RWPE2 (cell line): ENCODE data around the gene SHANK2.

ENCODE experiments used
- ATAC-seq: fragments of 200-7000 bp; cut with Tn5 transposase; 3 replicates; pipeline ENCODE4 v1.9.1; 2021; ENCODE audit warnings: low read depth
- DNase-seq: peaks from one replicate; pipeline ENCODE4 v3.0.0-alpha.2; 2020; ENCODE audit warnings: low spot score
- H3K27ac ChIP-seq: fragments of 450-650 bp; 2 replicates; pipeline ENCODE4 v1.5.1; 2017; ENCODE audit warnings: mild to moderate bottlenecking; ENCODE audit not compliant: poor library complexity, severe bottlenecking
- H3K27me3 ChIP-seq: fragments of 250-450 bp; sonication (Bioruptor Pico); 2 replicates; pipeline ENCODE4 v1.5.1; 2021; ENCODE audit warnings: mild to moderate bottlenecking, moderate library complexity; ENCODE audit not compliant: insufficient read depth, poor library complexity, severe bottlenecking
- H3K36me3 ChIP-seq: fragments of 250-450 bp; sonication (Bioruptor Pico); 2 replicates; pipeline ENCODE4 v1.5.1; 2020; ENCODE audit warnings: low read depth, mild to moderate bottlenecking, moderate library complexity
- H3K4me1 ChIP-seq: fragments of 250-450 bp; sonication (Bioruptor Pico); 2 replicates; pipeline ENCODE4 v1.5.1; 2021; ENCODE audit warnings: mild to moderate bottlenecking, moderate library complexity; ENCODE audit not compliant: insufficient read depth, poor library complexity, severe bottlenecking
- H3K4me3 ChIP-seq: fragments of 250-450 bp; sonication (Bioruptor Pico); 2 replicates; pipeline ENCODE4 v1.5.1; 2021; ENCODE audit warnings: mild to moderate bottlenecking, moderate library complexity; ENCODE audit not compliant: severe bottlenecking
- H3K9me3 ChIP-seq: fragments of 250-450 bp; sonication (Bioruptor Pico); 2 replicates; pipeline ENCODE4 v1.5.1; 2021; ENCODE audit warnings: mild to moderate bottlenecking, moderate library complexity; ENCODE audit not compliant: severe bottlenecking
- TF ChIP-seq, protein P1 (sequence below): fragments of 450-650 bp; IDR thresholded peaks from one replicate; pipeline ENCODE4 v1.5.1; 2017; ENCODE audit warnings: mild to moderate bottlenecking, moderate library complexity; ENCODE audit not compliant: poor library complexity, severe bottlenecking

The SHANK2 gene

DNA sequence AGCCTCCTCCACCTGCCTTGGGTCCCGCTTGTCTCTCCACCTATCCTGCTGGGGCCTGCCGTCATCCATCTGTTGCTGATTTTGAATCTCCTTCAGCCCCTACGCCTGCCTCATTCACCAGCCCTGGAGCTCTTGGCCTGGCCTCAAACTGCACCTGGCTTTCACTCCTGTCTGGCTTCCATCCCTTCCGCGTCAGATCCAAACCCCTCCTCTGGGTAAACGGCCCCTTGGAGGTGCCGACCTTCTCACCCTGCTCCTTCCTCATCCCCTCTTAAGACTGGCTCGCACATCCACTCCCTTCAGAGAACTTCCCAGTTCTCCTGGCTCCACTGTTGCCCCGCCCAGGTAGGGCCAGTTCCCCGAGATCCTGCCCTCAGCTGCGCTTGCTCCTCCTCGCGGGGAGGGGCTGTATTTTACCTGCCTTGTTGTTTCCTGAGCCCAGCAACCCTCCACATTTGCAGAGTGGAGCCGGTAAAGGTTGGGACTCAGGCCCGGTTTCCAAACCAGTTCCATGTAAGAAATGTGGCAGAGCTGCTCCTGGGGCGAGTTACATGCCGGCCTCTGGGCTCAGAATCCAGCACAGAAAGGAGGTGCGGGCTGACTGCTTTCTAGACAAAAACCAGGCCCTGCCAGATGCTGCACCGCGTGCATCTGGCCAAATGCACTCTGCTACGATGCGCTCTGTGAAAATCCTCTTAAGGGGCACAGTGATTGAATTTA is 13.9 kb upstream of the SHANK2 start:
- TF ChIP-seq, protein P1, sequence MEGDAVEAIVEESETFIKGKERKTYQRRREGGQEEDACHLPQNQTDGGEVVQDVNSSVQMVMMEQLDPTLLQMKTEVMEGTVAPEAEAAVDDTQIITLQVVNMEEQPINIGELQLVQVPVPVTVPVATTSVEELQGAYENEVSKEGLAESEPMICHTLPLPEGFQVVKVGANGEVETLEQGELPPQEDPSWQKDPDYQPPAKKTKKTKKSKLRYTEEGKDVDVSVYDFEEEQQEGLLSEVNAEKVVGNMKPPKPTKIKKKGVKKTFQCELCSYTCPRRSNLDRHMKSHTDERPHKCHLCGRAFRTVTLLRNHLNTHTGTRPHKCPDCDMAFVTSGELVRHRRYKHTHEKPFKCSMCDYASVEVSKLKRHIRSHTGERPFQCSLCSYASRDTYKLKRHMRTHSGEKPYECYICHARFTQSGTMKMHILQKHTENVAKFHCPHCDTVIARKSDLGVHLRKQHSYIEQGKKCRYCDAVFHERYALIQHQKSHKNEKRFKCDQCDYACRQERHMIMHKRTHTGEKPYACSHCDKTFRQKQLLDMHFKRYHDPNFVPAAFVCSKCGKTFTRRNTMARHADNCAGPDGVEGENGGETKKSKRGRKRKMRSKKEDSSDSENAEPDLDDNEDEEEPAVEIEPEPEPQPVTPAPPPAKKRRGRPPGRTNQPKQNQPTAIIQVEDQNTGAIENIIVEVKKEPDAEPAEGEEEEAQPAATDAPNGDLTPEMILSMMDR, result no peak
- Histone ChIP-seq H3K36me3 (no peaks in the 10 kb centered on the region), H3K9me3 (no peaks in the 10 kb centered on the region), H3K4me1 (peaks cover 6% of the 10 kb centered on the region), H3K27me3 (no peaks in the 10 kb centered on the region), H3K27ac (no peak overlapping the region), H3K4me3 (no peak overlapping the region)
- no peak for ATAC-seq
- no peak for DNase-seq

DNA sequence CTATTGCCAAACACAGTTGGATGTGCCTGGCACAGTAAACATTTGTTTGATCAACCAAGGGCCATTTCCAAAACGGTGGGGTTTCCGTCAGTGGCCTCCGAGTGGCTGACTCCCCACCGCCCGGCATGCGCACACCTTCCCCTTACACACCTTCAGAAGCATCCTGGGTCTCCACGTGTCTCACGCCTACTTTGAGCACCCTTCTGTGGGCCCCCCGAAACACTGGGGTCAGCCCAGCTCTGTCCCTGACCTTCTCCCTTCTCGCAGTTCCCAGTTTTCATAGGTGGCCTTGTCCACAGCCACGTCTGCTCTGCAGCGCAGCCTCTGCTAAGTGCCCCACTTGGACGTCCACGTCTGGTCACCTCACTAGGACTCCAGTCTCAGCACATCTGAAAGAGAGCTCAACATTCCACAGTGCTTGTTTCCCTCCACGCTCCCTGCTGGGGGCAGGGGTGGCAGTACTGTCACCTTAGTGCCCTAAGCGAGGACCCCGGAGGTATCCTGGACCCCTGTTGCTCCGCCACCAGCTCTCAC is 13.2 kb upstream of the SHANK2 start:
- TF ChIP-seq, protein P1, result no peak
- ATAC-seq, result no peak

DNA sequence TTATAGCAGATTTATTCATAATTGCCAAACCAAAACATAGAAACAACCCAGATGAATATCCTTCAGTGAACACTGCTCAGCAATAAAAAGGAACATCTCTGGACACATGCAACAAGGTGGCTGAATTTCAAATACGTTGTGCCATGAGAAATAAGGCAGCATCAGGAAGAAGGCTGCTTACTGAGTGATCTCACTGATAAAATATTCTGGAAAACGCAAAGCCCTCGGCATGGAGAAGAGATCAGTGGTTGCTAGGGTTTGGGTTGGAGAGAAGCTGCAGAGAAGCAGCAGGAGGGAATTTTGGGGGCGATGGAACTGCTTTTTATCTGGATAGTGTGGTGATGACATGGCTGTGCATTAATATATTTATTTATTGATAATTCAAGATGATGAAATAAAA is 11.0 kb upstream of the SHANK2 start:
- TF ChIP-seq, protein P1, result no peak
- Histone ChIP-seq H3K4me1 (no peaks in the 10 kb centered on the region), H3K36me3 (no peaks in the 10 kb centered on the region), H3K27ac (no peak overlapping the region), H3K9me3 (peaks cover 1% of the 10 kb centered on the region), H3K27me3 (no peaks in the 10 kb centered on the region), H3K4me3 (no peak overlapping the region)
- DNase-seq, result no peak
- ATAC-seq, result no peak

More for the DNA sequence above, 13.2 kb upstream of the SHANK2 start:
- H3K36me3 ChIP-seq, result no peaks in the 10 kb centered on the region
- H3K27ac ChIP-seq, result no peak overlapping the region
- no peaks in the 10 kb centered on the region for H3K9me3 ChIP-seq
- H3K27me3 ChIP-seq, result no peaks in the 10 kb centered on the region
- no peak for DNase-seq
- no peak overlapping the region for H3K4me3 ChIP-seq
- peaks cover 6% of the 10 kb centered on the region for H3K4me1 ChIP-seq

DNA sequence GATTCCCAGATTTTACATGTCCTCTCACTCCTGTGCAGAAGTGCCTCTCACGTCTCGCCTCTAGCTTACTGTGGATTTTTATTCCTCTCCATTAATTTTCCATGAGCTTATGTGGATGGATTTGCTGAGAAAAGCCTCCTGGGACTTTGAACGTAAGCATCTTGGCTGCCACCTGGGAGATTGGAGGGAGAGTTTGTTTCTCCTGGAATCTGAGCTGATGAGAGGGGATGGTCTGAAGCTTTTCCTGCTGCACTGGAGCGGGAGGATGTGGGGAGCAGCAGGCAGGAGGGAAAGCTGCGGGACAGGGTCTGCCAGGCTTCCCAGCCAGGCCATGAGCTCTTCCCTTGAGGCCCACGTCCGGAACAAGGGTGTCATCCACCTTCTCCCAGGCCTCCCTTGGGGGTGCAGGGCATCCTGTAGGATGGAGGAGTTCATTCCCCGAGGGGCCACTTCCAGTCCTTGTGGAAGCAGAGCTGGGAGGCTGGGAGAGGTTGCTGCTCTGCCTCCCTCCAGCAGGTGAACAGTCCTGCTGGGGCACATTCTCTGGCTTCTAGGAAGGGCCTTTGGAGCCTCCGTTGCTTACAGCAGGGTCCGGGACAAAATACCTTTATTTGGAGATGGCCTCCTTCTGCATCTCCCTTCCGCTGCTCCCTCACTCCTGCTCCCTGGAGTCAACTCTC is 3.6 kb upstream of the SHANK2 start:
- no peak for DNase-seq
- no peaks in the 10 kb centered on the region for H3K27me3 ChIP-seq
- no peaks in the 10 kb centered on the region for H3K36me3 ChIP-seq
- peaks cover 2% of the 10 kb centered on the region for H3K9me3 ChIP-seq
- TF ChIP-seq, protein P1, result no peak
- H3K4me3 ChIP-seq, result no peak overlapping the region
- H3K27ac ChIP-seq, result no peak overlapping the region
- no peak for ATAC-seq
- H3K4me1 ChIP-seq, result peaks cover 10% of the 10 kb centered on the region

DNA sequence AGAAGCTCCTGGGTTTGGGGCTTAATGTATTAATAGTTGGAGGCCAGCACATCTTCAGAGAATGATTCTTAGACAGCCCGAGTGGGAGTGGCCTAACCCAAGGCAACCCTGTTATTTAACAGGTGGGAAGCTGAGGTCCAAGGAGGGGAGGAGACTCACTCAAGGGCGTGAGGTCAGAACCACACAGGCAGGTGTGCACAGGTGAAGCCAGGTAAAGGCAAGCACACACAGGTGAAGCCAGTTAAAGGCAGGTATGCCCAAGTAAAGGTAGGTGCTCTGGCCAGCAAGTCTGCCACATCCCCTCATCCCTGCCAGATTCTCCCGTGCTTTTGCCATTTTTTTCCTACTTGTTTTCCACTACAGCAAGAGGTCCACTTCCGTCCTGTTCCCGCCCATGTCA is 2.9 kb upstream of the SHANK2 start:
- H3K27ac ChIP-seq, result no peak overlapping the region
- TF ChIP-seq, protein P1, result no peak
- no peak overlapping the region for H3K4me3 ChIP-seq
- no peaks in the 10 kb centered on the region for H3K36me3 ChIP-seq
- no peaks in the 10 kb centered on the region for H3K27me3 ChIP-seq
- DNase-seq, result no peak
- no peak for ATAC-seq
- peaks cover 2% of the 10 kb centered on the region for H3K9me3 ChIP-seq
- peaks cover 10% of the 10 kb centered on the region for H3K4me1 ChIP-seq
